Neural cell (in vitro differentiated cells): ENCODE measurements around the gene FOXN1. TPM values are rescaled to one million over a fixed set of nuclear protein-coding genes. Genes with fewer than 3 reads are reported as not detected.

ENCODE experiments used
- H2AFZ ChIP-seq: fragments of 200-600, 300-800 bp; sonication (generic), shearing (Covaris generic); 2 replicates; pipeline ENCODE4 v1.6.0; 2014; ENCODE audit warnings: low read depth, mild to moderate bottlenecking, antibody characterized with exemption, low read length, moderate library complexity
- H3F3A ChIP-seq: fragments of 200-600 bp; shearing (Covaris generic); 2 replicates; pipeline ENCODE4 v1.6.1; 2016; ENCODE audit warnings: mild to moderate bottlenecking, moderate library complexity, mixed read lengths, antibody characterized with exemption, low read length; ENCODE audit not compliant: insufficient read depth, poor library complexity, severe bottlenecking
- H3K27ac ChIP-seq: fragments of 200-600, 300-800 bp; sonication (generic), shearing (Covaris generic); 2 replicates; pipeline ENCODE4 v1.5.1; 2014; ENCODE audit warnings: mild to moderate bottlenecking, low read length, moderate library complexity
- H3K27me3 ChIP-seq: fragments of 300-800, 200-600 bp; sonication (generic), shearing (Covaris generic); 2 replicates; pipeline ENCODE4 v1.6.0; 2014; ENCODE audit warnings: mild to moderate bottlenecking, low read depth, low read length, moderate library complexity; ENCODE audit not compliant: insufficient read depth
- H3K36me3 ChIP-seq: fragments of 300-800, 200-600 bp; sonication (generic), shearing (Covaris generic); 2 replicates; pipeline ENCODE4 v1.5.1; 2014; ENCODE audit warnings: mild to moderate bottlenecking, antibody characterized with exemption, low read length, moderate library complexity; ENCODE audit not compliant: insufficient read depth
- H3K4me2 ChIP-seq: fragments of 300-800, 200-600 bp; sonication (generic), shearing (Covaris generic); 2 replicates; pipeline ENCODE4 v1.6.0; 2014; ENCODE audit warnings: mild to moderate bottlenecking, low read length
- H3K4me3 ChIP-seq: fragments of 300-800, 200-600 bp; sonication (generic), shearing (Covaris generic); 2 replicates; pipeline ENCODE4 v1.5.1; 2014; ENCODE audit warnings: mild to moderate bottlenecking, low read length, moderate library complexity
- H3K79me2 ChIP-seq: fragments of 200-600 bp; shearing (Covaris generic); replicated peaks from 2 replicates; pipeline ENCODE4 v1.6.0; 2014; ENCODE audit warnings: mild to moderate bottlenecking, low read length, moderate library complexity; ENCODE audit not compliant: insufficient read depth
- H3K9ac ChIP-seq: fragments of 300-800, 200-600 bp; sonication (generic), shearing (Covaris generic); 2 replicates; pipeline ENCODE4 v1.6.1; 2016; ENCODE audit warnings: mild to moderate bottlenecking, low read length, mixed read lengths
- H3K9me2 ChIP-seq: fragments of 200-600 bp; shearing (Covaris generic); 2 replicates; pipeline ENCODE4 v1.6.1; 2016; ENCODE audit warnings: mild to moderate bottlenecking, low read length, mixed read lengths; ENCODE audit not compliant: insufficient read depth
- H3K9me3 ChIP-seq: fragments of 200-600, 300-800 bp; sonication (generic), shearing (Covaris generic); 2 replicates; pipeline ENCODE4 v1.6.1; 2016; ENCODE audit warnings: mild to moderate bottlenecking, mixed run types, low read length, moderate library complexity, mixed read lengths
- H4K20me1 ChIP-seq: fragments of 200-600 bp; shearing (Covaris generic); 2 replicates; pipeline ENCODE4 v1.6.1; 2016; ENCODE audit warnings: mild to moderate bottlenecking, mixed run types; ENCODE audit not compliant: insufficient read depth
- CTCF ChIP-seq: fragments of 450-650 bp; IDR thresholded peaks from 2 replicates; pipeline ENCODE4 v1.5.1; 2014; ENCODE audit warnings: antibody characterized with exemption, mild to moderate bottlenecking, moderate library complexity; ENCODE audit not compliant: poor library complexity, severe bottlenecking
- EP300 ChIP-seq: fragments of 450-650 bp; conservative IDR thresholded peaks from 2 replicates; pipeline ENCODE4 v1.6.1; 2014; ENCODE audit warnings: antibody characterized with exemption, mild to moderate bottlenecking, moderate library complexity; ENCODE audit not compliant: poor library complexity, severe bottlenecking
- EZH2 ChIP-seq: fragments of 200-600, 300-800 bp; shearing (Covaris generic), sonication (generic); IDR thresholded peaks from 2 replicates; pipeline ENCODE4 v1.6.1; 2014; ENCODE audit warnings: antibody characterized with exemption, low read length, borderline replicate concordance, mild to moderate bottlenecking; ENCODE audit not compliant: insufficient read depth, poor library complexity, severe bottlenecking
- MXI1 ChIP-seq: fragments of 450-650 bp; conservative IDR thresholded peaks from 2 replicates; pipeline ENCODE4 v1.6.1; 2014; ENCODE audit warnings: antibody characterized with exemption, mild to moderate bottlenecking; ENCODE audit not compliant: poor library complexity, severe bottlenecking
- POLR2AphosphoS5 ChIP-seq: IDR thresholded peaks from 2 replicates; pipeline ENCODE4 v1.6.1; 2012
- RAD21 ChIP-seq: fragments of 450-650 bp; conservative IDR thresholded peaks from 2 replicates; pipeline ENCODE4 v1.6.1; 2014; ENCODE audit warnings: antibody characterized with exemption, mild to moderate bottlenecking, moderate library complexity
- SMC3 ChIP-seq: fragments of 450-650 bp; conservative IDR thresholded peaks from 2 replicates; pipeline ENCODE4 v1.6.1; 2014; ENCODE audit warnings: antibody characterized with exemption, mild to moderate bottlenecking, moderate library complexity; ENCODE audit not compliant: poor library complexity
- TAF1 ChIP-seq: IDR thresholded peaks from 2 replicates; pipeline ENCODE4 v1.6.1; 2012; ENCODE audit warnings: low read depth
- polyA plus RNA-seq: library from polyadenylated mRNA; depleted of rRNA; stranded (reverse); fragments of >200 nt; gene quantifications from 2 replicates; pipeline ENCODE4 v1.2.3, GENCODE V29; 2014
- TF ChIP-seq, protein P1 (sequence below): IDR thresholded peaks from 2 replicates; pipeline ENCODE4 v1.6.1; 2012; ENCODE audit warnings: borderline replicate concordance

Gene FOXN1
- polyA plus RNA-seq, 1 donor from 2014 or later, result not detected

- H3F3A ChIP-seq, result no peaks in the 10 kb centered on the region
- no peaks in the 10 kb centered on the region for H3K27me3 ChIP-seq
- no peak overlapping the region for H2AFZ ChIP-seq
- H3K9me2 ChIP-seq, result no peaks in the 10 kb centered on the region
- no peaks in the 10 kb centered on the region for H3K36me3 ChIP-seq
- no peak overlapping the region for H3K27ac ChIP-seq
- H3K79me2 ChIP-seq, result no peaks in the 10 kb centered on the region
- no peak overlapping the region for H3K4me3 ChIP-seq
- no peaks in the 10 kb centered on the region for H3K9me3 ChIP-seq
- H4K20me1 ChIP-seq, result no peaks in the 10 kb centered on the region
- no peak overlapping the region for H3K9ac ChIP-seq
- H3K4me2 ChIP-seq, result no peak overlapping the region
- TF ChIP-seq EZH2, result no peak
Observed at GRCh38 chr17:28468781-28469180, 37.4 kb upstream of the FOXN1 start.

GRCh38 chr17:28469376-28469775, 36.8 kb upstream of the FOXN1 start:
- Histone ChIP-seq H3K27ac (no peak overlapping the region), H3K27me3 (no peaks in the 10 kb centered on the region), H3K36me3 (no peaks in the 10 kb centered on the region), H3K79me2 (no peaks in the 10 kb centered on the region), H2AFZ (no peak overlapping the region), H3K4me2 (no peak overlapping the region), H3F3A (no peaks in the 10 kb centered on the region), H3K9ac (no peak overlapping the region), H3K9me2 (no peaks in the 10 kb centered on the region), H3K9me3 (no peaks in the 10 kb centered on the region), H3K4me3 (no peak overlapping the region), H4K20me1 (no peaks in the 10 kb centered on the region)
- no peak for TF ChIP-seq SMC3

- no peaks in the 10 kb centered on the region for H3K79me2 ChIP-seq
- no peak overlapping the region for H2AFZ ChIP-seq
- no peaks in the 10 kb centered on the region for H3K9me2 ChIP-seq
- H3K9ac ChIP-seq, result no peak overlapping the region
- no peak overlapping the region for H3K4me3 ChIP-seq
- no peak overlapping the region for H3K27ac ChIP-seq
- no peaks in the 10 kb centered on the region for H3K27me3 ChIP-seq
- no peak overlapping the region for H3K4me2 ChIP-seq
- H4K20me1 ChIP-seq, result no peaks in the 10 kb centered on the region
- no peaks in the 10 kb centered on the region for H3K9me3 ChIP-seq
- no peak for TF ChIP-seq RAD21
- no peak for TF ChIP-seq EP300
- TF ChIP-seq POLR2AphosphoS5, result no peak
- TF ChIP-seq, protein P1, sequence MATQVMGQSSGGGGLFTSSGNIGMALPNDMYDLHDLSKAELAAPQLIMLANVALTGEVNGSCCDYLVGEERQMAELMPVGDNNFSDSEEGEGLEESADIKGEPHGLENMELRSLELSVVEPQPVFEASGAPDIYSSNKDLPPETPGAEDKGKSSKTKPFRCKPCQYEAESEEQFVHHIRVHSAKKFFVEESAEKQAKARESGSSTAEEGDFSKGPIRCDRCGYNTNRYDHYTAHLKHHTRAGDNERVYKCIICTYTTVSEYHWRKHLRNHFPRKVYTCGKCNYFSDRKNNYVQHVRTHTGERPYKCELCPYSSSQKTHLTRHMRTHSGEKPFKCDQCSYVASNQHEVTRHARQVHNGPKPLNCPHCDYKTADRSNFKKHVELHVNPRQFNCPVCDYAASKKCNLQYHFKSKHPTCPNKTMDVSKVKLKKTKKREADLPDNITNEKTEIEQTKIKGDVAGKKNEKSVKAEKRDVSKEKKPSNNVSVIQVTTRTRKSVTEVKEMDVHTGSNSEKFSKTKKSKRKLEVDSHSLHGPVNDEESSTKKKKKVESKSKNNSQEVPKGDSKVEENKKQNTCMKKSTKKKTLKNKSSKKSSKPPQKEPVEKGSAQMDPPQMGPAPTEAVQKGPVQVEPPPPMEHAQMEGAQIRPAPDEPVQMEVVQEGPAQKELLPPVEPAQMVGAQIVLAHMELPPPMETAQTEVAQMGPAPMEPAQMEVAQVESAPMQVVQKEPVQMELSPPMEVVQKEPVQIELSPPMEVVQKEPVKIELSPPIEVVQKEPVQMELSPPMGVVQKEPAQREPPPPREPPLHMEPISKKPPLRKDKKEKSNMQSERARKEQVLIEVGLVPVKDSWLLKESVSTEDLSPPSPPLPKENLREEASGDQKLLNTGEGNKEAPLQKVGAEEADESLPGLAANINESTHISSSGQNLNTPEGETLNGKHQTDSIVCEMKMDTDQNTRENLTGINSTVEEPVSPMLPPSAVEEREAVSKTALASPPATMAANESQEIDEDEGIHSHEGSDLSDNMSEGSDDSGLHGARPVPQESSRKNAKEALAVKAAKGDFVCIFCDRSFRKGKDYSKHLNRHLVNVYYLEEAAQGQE, result no peak
- no peak for TF ChIP-seq SMC3
- no peak for TF ChIP-seq TAF1
- TF ChIP-seq MXI1, result no peak
- TF ChIP-seq CTCF, result no peak
- no peak for TF ChIP-seq EZH2
- H3F3A ChIP-seq, result no peaks in the 10 kb centered on the region
- H3K36me3 ChIP-seq, result no peaks in the 10 kb centered on the region
Observed at GRCh38 chr17:28470266-28470913, 35.8 kb upstream of the FOXN1 start.
